ENCODE measurements around the gene SMAD1. TPM values are rescaled to one million over a fixed set of nuclear protein-coding genes. Genes with fewer than 3 reads are reported as not detected.
"Not testable (repeated sequence)": the region's sequence is repeated elsewhere in the genome, so short reads cannot be mapped to it uniquely, and the experiment has no call there.

SMAD1 gene
- polyA plus RNA-seq, 1 donor (not counting 4 experiments of a cell fraction or from before 2014, with no cell fraction given) = 33.5 TPM

GRCh38 chr4:145531859-145532258 is 50.2 kb downstream of the SMAD1 start:
- FAIRE-seq (no peak), DNase-seq (ENCODE audit: low read depth, low spot score) (no peak)
- dilution Hi-C loops (cut with MboI; ENCODE audit: extremely low pct_ligation_motif_present, low sequenced_read_pairs) = no loop called here
- Histone ChIP-seq H3K4me2 (ENCODE audit: control insufficient read depth, extremely low read depth, insufficient read depth, low read depth, low read length) (no peak overlapping the region), H3K4me1 (ENCODE audit: control insufficient read depth, extremely low read depth, insufficient read depth, low read length) (peaks cover 18% of the 10 kb centered on the region), H3K4me3 (ENCODE audit: control insufficient read depth in 2 of 3, extremely low read depth in 1 of 3, insufficient read depth in 2 of 3, low read depth in 1 of 3, low read length in 3 of 3) (no peak overlapping the region), H3K79me2 (ENCODE audit: control insufficient read depth, insufficient read depth, low read length) (peaks cover 8% of the 10 kb centered on the region), H3K36me3 (ENCODE audit: control insufficient read depth in 2 of 2, extremely low read depth in 1 of 2, insufficient read depth in 2 of 2, low read length in 2 of 2) (no peaks in the 10 kb centered on the region), H3K27me3 (ENCODE audit: control insufficient read depth, extremely low read depth, insufficient read depth, low read length) (no peaks in the 10 kb centered on the region), H3K27ac (ENCODE audit: control insufficient read depth, insufficient read depth, low read length) (no peak overlapping the region), H3K9me3 (ENCODE audit: control insufficient read depth, low read depth, low read length) (no peaks in the 10 kb centered on the region), H3K9me1 (ENCODE audit: control insufficient read depth, extremely low read depth, insufficient read depth, low read length) (no peaks in the 10 kb centered on the region), H2AFZ (ENCODE audit: control insufficient read depth, low read length) (no peak overlapping the region), H3K9ac (ENCODE audit: control insufficient read depth, extremely low read depth, insufficient read depth, low read length) (no peak overlapping the region), H4K20me1 (ENCODE audit: control insufficient read depth, extremely low read depth, insufficient read depth, low read length) (no peaks in the 10 kb centered on the region)
- TF ChIP-seq EZH2 (IDR thresholded peaks at IDR 0.05; ENCODE audit: low read length) = no peak
- TF ChIP-seq, protein P1, sequence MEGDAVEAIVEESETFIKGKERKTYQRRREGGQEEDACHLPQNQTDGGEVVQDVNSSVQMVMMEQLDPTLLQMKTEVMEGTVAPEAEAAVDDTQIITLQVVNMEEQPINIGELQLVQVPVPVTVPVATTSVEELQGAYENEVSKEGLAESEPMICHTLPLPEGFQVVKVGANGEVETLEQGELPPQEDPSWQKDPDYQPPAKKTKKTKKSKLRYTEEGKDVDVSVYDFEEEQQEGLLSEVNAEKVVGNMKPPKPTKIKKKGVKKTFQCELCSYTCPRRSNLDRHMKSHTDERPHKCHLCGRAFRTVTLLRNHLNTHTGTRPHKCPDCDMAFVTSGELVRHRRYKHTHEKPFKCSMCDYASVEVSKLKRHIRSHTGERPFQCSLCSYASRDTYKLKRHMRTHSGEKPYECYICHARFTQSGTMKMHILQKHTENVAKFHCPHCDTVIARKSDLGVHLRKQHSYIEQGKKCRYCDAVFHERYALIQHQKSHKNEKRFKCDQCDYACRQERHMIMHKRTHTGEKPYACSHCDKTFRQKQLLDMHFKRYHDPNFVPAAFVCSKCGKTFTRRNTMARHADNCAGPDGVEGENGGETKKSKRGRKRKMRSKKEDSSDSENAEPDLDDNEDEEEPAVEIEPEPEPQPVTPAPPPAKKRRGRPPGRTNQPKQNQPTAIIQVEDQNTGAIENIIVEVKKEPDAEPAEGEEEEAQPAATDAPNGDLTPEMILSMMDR (optimal IDR thresholded peaks at IDR 0.05 in 1 of 3, IDR thresholded peaks at IDR 0.05 in 1 of 3, conservative IDR thresholded peaks at IDR 0.05 in 1 of 3; ENCODE audit: extremely low read depth in 1 of 3, insufficient read depth in 2 of 3, low read length in 3 of 3) = no peak

DNA sequence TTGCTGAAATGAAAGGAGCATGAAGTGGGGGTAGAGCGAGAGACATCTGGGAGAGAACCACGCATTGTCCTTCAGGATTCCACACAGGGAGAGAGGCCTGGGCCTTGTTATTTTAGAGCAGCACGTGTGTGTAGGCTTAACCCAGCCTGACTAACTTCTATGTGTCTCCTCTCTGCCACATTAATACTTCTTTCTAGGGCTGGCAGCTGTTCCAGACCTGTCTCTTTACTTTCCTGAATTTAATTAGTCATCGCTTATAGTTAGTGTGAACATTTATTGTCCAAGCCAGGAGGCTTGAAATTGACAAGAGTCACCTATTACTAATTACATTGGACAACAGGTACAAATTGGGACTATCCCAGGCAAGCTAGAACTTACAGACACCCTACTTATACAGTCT is 51.3 kb downstream of the SMAD1 start:
- H3K4me1 ChIP-seq (ENCODE audit: control insufficient read depth, extremely low read depth, insufficient read depth, low read length) = peaks cover 18% of the 10 kb centered on the region
- TF ChIP-seq, protein P1 (optimal IDR thresholded peaks at IDR 0.05 in 1 of 3, IDR thresholded peaks at IDR 0.05 in 1 of 3, conservative IDR thresholded peaks at IDR 0.05 in 1 of 3; ENCODE audit: extremely low read depth in 1 of 3, insufficient read depth in 2 of 3, low read length in 3 of 3) = no peak
- TF ChIP-seq EZH2 (IDR thresholded peaks at IDR 0.05; ENCODE audit: low read length) = no peak
- no peaks in the 10 kb centered on the region for H4K20me1 ChIP-seq (ENCODE audit: control insufficient read depth, extremely low read depth, insufficient read depth, low read length)
- H3K9me1 ChIP-seq (ENCODE audit: control insufficient read depth, extremely low read depth, insufficient read depth, low read length) = no peaks in the 10 kb centered on the region
- FAIRE-seq (peak; percentile 64), DNase-seq (ENCODE audit: low read depth, low spot score) (peak; percentile 60)
- no peak overlapping the region for H3K4me2 ChIP-seq (ENCODE audit: control insufficient read depth, extremely low read depth, insufficient read depth, low read depth, low read length)
- no peak overlapping the region for H3K4me3 ChIP-seq (ENCODE audit: control insufficient read depth in 2 of 3, extremely low read depth in 1 of 3, insufficient read depth in 2 of 3, low read depth in 1 of 3, low read length in 3 of 3)
- peaks cover 6% of the 10 kb centered on the region for H3K79me2 ChIP-seq (ENCODE audit: control insufficient read depth, insufficient read depth, low read length)
- no peaks in the 10 kb centered on the region for H3K9me3 ChIP-seq (ENCODE audit: control insufficient read depth, low read depth, low read length)
- H3K9ac ChIP-seq (ENCODE audit: control insufficient read depth, extremely low read depth, insufficient read depth, low read length) = no peak overlapping the region
- dilution Hi-C loops (cut with MboI; ENCODE audit: extremely low pct_ligation_motif_present, low sequenced_read_pairs) = no loop called here
- peak overlapping the region; percentile 60 for H3K27ac ChIP-seq (ENCODE audit: control insufficient read depth, insufficient read depth, low read length)
- H3K27me3 ChIP-seq (ENCODE audit: control insufficient read depth, extremely low read depth, insufficient read depth, low read length) = no peaks in the 10 kb centered on the region
- H2AFZ ChIP-seq (ENCODE audit: control insufficient read depth, low read length) = no peak overlapping the region
- no peaks in the 10 kb centered on the region for H3K36me3 ChIP-seq (ENCODE audit: control insufficient read depth in 2 of 2, extremely low read depth in 1 of 2, insufficient read depth in 2 of 2, low read length in 2 of 2)

- FAIRE-seq; H3K4me3 ChIP-seq (ENCODE audit: control insufficient read depth in 2 of 3, extremely low read depth in 1 of 3, insufficient read depth in 2 of 3, low read depth in 1 of 3, low read length in 3 of 3); H3K9me3 ChIP-seq (ENCODE audit: control insufficient read depth, low read depth, low read length); dilution Hi-C loops (cut with MboI; ENCODE audit: extremely low pct_ligation_motif_present, low sequenced_read_pairs); H3K9me1 ChIP-seq (ENCODE audit: control insufficient read depth, extremely low read depth, insufficient read depth, low read length); H3K36me3 ChIP-seq (ENCODE audit: control insufficient read depth in 2 of 2, extremely low read depth in 1 of 2, insufficient read depth in 2 of 2, low read length in 2 of 2); H2AFZ ChIP-seq (ENCODE audit: control insufficient read depth, low read length); H3K9ac ChIP-seq (ENCODE audit: control insufficient read depth, extremely low read depth, insufficient read depth, low read length); H4K20me1 ChIP-seq (ENCODE audit: control insufficient read depth, extremely low read depth, insufficient read depth, low read length); H3K79me2 ChIP-seq (ENCODE audit: control insufficient read depth, insufficient read depth, low read length); H3K4me2 ChIP-seq (ENCODE audit: control insufficient read depth, extremely low read depth, insufficient read depth, low read depth, low read length); DNase-seq (ENCODE audit: low read depth, low spot score); H3K27me3 ChIP-seq (ENCODE audit: control insufficient read depth, extremely low read depth, insufficient read depth, low read length): not testable (repeated sequence)
- H3K27ac ChIP-seq (ENCODE audit: control insufficient read depth, insufficient read depth, low read length) = peak overlapping the region; percentile 60
- peaks cover 18% of the 10 kb centered on the region for H3K4me1 ChIP-seq (ENCODE audit: control insufficient read depth, extremely low read depth, insufficient read depth, low read length)
These were observed 51.8 kb downstream of the SMAD1 start for GRCh38 chr4:145533415-145533814.

Data from keratinocyte (primary cell).